Thyroid gland (tissue), 4 donors: Measurements from ENCODE around the gene PTP4A1.

Experiments
- CTCF ChIP-seq, 6 experiments: fragments of 200-600 bp in 3 of 6; fragments of 450-650 bp in 3 of 6; sonication (generic) in 3 of 6; IDR thresholded peaks; one replicate each; pipeline ENCODE4 v1.5.1; 2016 to 2019; ENCODE audit warnings: antibody characterized with exemption in 6 of 6, mild to moderate bottlenecking in 2 of 6, inconsistent platforms in 1 of 6, moderate library complexity in 1 of 6
- POLR2A ChIP-seq, 2 donors: fragments of 450-650 bp; IDR thresholded peaks; one replicate each; pipeline ENCODE4 v1.6.1; 2017; ENCODE audit warnings: antibody characterized with exemption in 2 of 2, mild to moderate bottlenecking in 2 of 2, moderate library complexity in 1 of 2

- no peak for TF ChIP-seq CTCF (IDR thresholded peaks at IDR 0.05)
- TF ChIP-seq POLR2A (IDR thresholded peaks at IDR 0.05) = no peak
Measured at GRCh38 chr6:63537959-63538300, 34.4 kb upstream of the PTP4A1 start.
